Gastrocnemius medialis (tissue), 4 donors: ENCODE measurements around the gene ADIPOR2.

Experiments
- POLR2A ChIP-seq, 2 donors: fragments of 450-650 bp; IDR thresholded peaks; one replicate each; pipeline ENCODE4 v1.6.1; 2017; ENCODE audit warnings: antibody characterized with exemption in 2 of 2, mild to moderate bottlenecking in 2 of 2, moderate library complexity in 2 of 2
- TF ChIP-seq, protein P1 (sequence below), 5 experiments: fragments of 450-650 bp in 3 of 5; fragments of 200-600 bp in 2 of 5; sonication (generic) in 2 of 5; IDR thresholded peaks in 4 of 5; conservative IDR thresholded peaks in 1 of 5; 1 replicate in 4 of 5; 2 replicates in 1 of 5; pipeline ENCODE4 v1.5.1; 2016 to 2019; ENCODE audit warnings: antibody characterized with exemption in 5 of 5, mild to moderate bottlenecking in 3 of 5, moderate library complexity in 3 of 5

GRCh38 chr12:1666685-1667162 lies 24.1 kb upstream of the ADIPOR2 start:
- TF ChIP-seq, protein P1, sequence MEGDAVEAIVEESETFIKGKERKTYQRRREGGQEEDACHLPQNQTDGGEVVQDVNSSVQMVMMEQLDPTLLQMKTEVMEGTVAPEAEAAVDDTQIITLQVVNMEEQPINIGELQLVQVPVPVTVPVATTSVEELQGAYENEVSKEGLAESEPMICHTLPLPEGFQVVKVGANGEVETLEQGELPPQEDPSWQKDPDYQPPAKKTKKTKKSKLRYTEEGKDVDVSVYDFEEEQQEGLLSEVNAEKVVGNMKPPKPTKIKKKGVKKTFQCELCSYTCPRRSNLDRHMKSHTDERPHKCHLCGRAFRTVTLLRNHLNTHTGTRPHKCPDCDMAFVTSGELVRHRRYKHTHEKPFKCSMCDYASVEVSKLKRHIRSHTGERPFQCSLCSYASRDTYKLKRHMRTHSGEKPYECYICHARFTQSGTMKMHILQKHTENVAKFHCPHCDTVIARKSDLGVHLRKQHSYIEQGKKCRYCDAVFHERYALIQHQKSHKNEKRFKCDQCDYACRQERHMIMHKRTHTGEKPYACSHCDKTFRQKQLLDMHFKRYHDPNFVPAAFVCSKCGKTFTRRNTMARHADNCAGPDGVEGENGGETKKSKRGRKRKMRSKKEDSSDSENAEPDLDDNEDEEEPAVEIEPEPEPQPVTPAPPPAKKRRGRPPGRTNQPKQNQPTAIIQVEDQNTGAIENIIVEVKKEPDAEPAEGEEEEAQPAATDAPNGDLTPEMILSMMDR (IDR thresholded peaks at IDR 0.05 in 4 of 5, conservative IDR thresholded peaks at IDR 0.05 in 1 of 5): no peak
- no peak for TF ChIP-seq POLR2A (IDR thresholded peaks at IDR 0.05)
